ENCODE measurements around the gene ADAMTS18.

- TF ChIP-seq POLR2A (IDR thresholded peaks at IDR 0.05; ENCODE audit: control extremely low read depth in 1 of 2, low read depth in 2 of 2, low read length in 2 of 2), result no peak
- TF ChIP-seq EP300 (IDR thresholded peaks at IDR 0.05; ENCODE audit: borderline replicate concordance in 1 of 2, low read depth in 2 of 2, low read length in 2 of 2), result no peak
- TF ChIP-seq, protein P1, sequence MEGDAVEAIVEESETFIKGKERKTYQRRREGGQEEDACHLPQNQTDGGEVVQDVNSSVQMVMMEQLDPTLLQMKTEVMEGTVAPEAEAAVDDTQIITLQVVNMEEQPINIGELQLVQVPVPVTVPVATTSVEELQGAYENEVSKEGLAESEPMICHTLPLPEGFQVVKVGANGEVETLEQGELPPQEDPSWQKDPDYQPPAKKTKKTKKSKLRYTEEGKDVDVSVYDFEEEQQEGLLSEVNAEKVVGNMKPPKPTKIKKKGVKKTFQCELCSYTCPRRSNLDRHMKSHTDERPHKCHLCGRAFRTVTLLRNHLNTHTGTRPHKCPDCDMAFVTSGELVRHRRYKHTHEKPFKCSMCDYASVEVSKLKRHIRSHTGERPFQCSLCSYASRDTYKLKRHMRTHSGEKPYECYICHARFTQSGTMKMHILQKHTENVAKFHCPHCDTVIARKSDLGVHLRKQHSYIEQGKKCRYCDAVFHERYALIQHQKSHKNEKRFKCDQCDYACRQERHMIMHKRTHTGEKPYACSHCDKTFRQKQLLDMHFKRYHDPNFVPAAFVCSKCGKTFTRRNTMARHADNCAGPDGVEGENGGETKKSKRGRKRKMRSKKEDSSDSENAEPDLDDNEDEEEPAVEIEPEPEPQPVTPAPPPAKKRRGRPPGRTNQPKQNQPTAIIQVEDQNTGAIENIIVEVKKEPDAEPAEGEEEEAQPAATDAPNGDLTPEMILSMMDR (IDR thresholded peaks at IDR 0.05; ENCODE audit: control extremely low read depth in 1 of 3, insufficient read depth in 1 of 3, low read depth in 1 of 3, low read length in 3 of 3), result no peak
- TF ChIP-seq SIX5 (IDR thresholded peaks at IDR 0.05; ENCODE audit: low read depth, low read length), result no peak
- TF ChIP-seq RFX5 (IDR thresholded peaks at IDR 0.05; ENCODE audit: borderline replicate concordance, low read depth, low read length), result no peak
- no peak for TF ChIP-seq SIN3A (conservative IDR thresholded peaks at IDR 0.05 in 1 of 2, IDR thresholded peaks at IDR 0.05 in 1 of 2; ENCODE audit: low read depth in 1 of 2, low read length in 2 of 2)
- no peak for TF ChIP-seq JUN (IDR thresholded peaks at IDR 0.05; ENCODE audit: low read depth, low read length)
- TF ChIP-seq FOSL1 (IDR thresholded peaks at IDR 0.05; ENCODE audit: insufficient read depth, low read depth, low read length), result no peak
- TF ChIP-seq MAFK (IDR thresholded peaks at IDR 0.05; ENCODE audit: low read depth, low read length), result no peak
Measured at GRCh38 chr16:77298418-77299360, 136.1 kb downstream of the ADAMTS18 start.

All from H1 (cell line).